ENCODE measurements around the gene SNX30.

SNX30 gene

GRCh38 chr9:112786829-112787520, 36.4 kb downstream of the SNX30 start:
- no peaks in the 10 kb centered on the region for H3F3A ChIP-seq (ENCODE audit: low read depth)
- H4K20me1 ChIP-seq (ENCODE audit: insufficient read depth, low read length, poor library complexity, severe bottlenecking) = no peaks in the 10 kb centered on the region
- no peaks in the 10 kb centered on the region for H3K4me1 ChIP-seq (ENCODE audit: insufficient read depth, low read length, poor library complexity, severe bottlenecking)
- no peak overlapping the region for H2AFZ ChIP-seq (ENCODE audit: low read length)
- no peaks in the 10 kb centered on the region for H3K9me2 ChIP-seq (replicated peaks; ENCODE audit: low read depth, low read length)
- H3K4me2 ChIP-seq (ENCODE audit: low read depth, low read length, poor library complexity, severe bottlenecking) = no peak overlapping the region
- no peak overlapping the region for H3K4me3 ChIP-seq (ENCODE audit: low read length, poor library complexity, severe bottlenecking)
- no peaks in the 10 kb centered on the region for H3K27me3 ChIP-seq (ENCODE audit: insufficient read depth, low read length, poor library complexity, severe bottlenecking)
- TF ChIP-seq EZH2phosphoT487 (IDR thresholded peaks at IDR 0.05; ENCODE audit: borderline replicate concordance) = no peak
- no peak for TF ChIP-seq CTCF (conservative IDR thresholded peaks at IDR 0.05; ENCODE audit: low read length)
- H3K36me3 ChIP-seq (ENCODE audit: insufficient read depth, low read length) = no peaks in the 10 kb centered on the region
- no peaks in the 10 kb centered on the region; the same call in 1 of the 2 replicates for H3K79me2 ChIP-seq (ENCODE audit: insufficient read depth, low read length)
- no peaks in the 10 kb centered on the region for H3K9me3 ChIP-seq (ENCODE audit: insufficient read depth, low read depth, low read length)
- H3K9ac ChIP-seq (ENCODE audit: low read depth, low read length, poor library complexity, severe bottlenecking) = no peak overlapping the region

- Histone ChIP-seq H3K4me2 (ENCODE audit: low read depth, low read length, poor library complexity, severe bottlenecking) (no peak overlapping the region), H3K4me3 (ENCODE audit: low read length, poor library complexity, severe bottlenecking) (no peak overlapping the region), H3K9ac (ENCODE audit: low read depth, low read length, poor library complexity, severe bottlenecking) (no peak overlapping the region), H3K79me2 (ENCODE audit: insufficient read depth, low read length) (no peaks in the 10 kb centered on the region), H3F3A (ENCODE audit: low read depth) (no peaks in the 10 kb centered on the region), H3K9me2 (replicated peaks; ENCODE audit: low read depth, low read length) (no peaks in the 10 kb centered on the region), H3K4me1 (ENCODE audit: insufficient read depth, low read length, poor library complexity, severe bottlenecking) (no peaks in the 10 kb centered on the region), H3K9me3 (ENCODE audit: insufficient read depth, low read depth, low read length) (no peaks in the 10 kb centered on the region), H4K20me1 (ENCODE audit: insufficient read depth, low read length, poor library complexity, severe bottlenecking) (no peaks in the 10 kb centered on the region), H2AFZ (ENCODE audit: low read length) (no peak overlapping the region), H3K27me3 (ENCODE audit: insufficient read depth, low read length, poor library complexity, severe bottlenecking) (no peaks in the 10 kb centered on the region), H3K36me3 (ENCODE audit: insufficient read depth, low read length) (no peaks in the 10 kb centered on the region)
- TF ChIP-seq CTCF (conservative IDR thresholded peaks at IDR 0.05; ENCODE audit: low read length) (no peak), EZH2phosphoT487 (IDR thresholded peaks at IDR 0.05; ENCODE audit: borderline replicate concordance) (no peak)
Observed at GRCh38 chr9:112787978-112788377, 37.4 kb downstream of the SNX30 start.

GRCh38 chr9:112789473-112789872, 38.9 kb downstream of the SNX30 start:
- Histone ChIP-seq H4K20me1 (ENCODE audit: insufficient read depth, low read length, poor library complexity, severe bottlenecking) (no peaks in the 10 kb centered on the region), H3K36me3 (ENCODE audit: insufficient read depth, low read length) (no peaks in the 10 kb centered on the region), H3K4me1 (ENCODE audit: insufficient read depth, low read length, poor library complexity, severe bottlenecking) (no peaks in the 10 kb centered on the region), H3F3A (ENCODE audit: low read depth) (no peaks in the 10 kb centered on the region), H2AFZ (ENCODE audit: low read length) (no peak overlapping the region), H3K9me2 (replicated peaks; ENCODE audit: low read depth, low read length) (no peaks in the 10 kb centered on the region), H3K4me3 (ENCODE audit: low read length, poor library complexity, severe bottlenecking) (no peak overlapping the region), H3K79me2 (ENCODE audit: insufficient read depth, low read length) (no peaks in the 10 kb centered on the region), H3K9ac (ENCODE audit: low read depth, low read length, poor library complexity, severe bottlenecking) (no peak overlapping the region), H3K27me3 (ENCODE audit: insufficient read depth, low read length, poor library complexity, severe bottlenecking) (no peaks in the 10 kb centered on the region), H3K9me3 (ENCODE audit: insufficient read depth, low read depth, low read length) (no peaks in the 10 kb centered on the region), H3K4me2 (ENCODE audit: low read depth, low read length, poor library complexity, severe bottlenecking) (no peak overlapping the region)
- TF ChIP-seq EZH2phosphoT487 (IDR thresholded peaks at IDR 0.05; ENCODE audit: borderline replicate concordance) (no peak), CTCF (conservative IDR thresholded peaks at IDR 0.05; ENCODE audit: low read length) (no peak)
